Endothelial cell of umbilical vein (primary cell): ENCODE results near the gene GDPGP1. TPM values are rescaled to one million over a fixed set of nuclear protein-coding genes. Genes with fewer than 3 reads are reported as not detected.

Experiments used
- BruUV-seq: library from RNA; stranded (reverse); fragments of 400-500 nt; replicated peaks from 2 replicates; lab custom pipeline; 2021; lab: Mats Ljungman, UMichigan
- CTCF ChIA-PET: fragments of 300-600, 350-600 bp; sonication (Branson Sonifier 250); formaldehyde crosslinking; loops from one replicate; lab custom pipeline; 2021; ENCODE audit warnings: antibody characterized with exemption, inconsistent platforms; lab: Charles Lee
- POLR2A ChIA-PET: fragments of 300-600, 350-600 bp; sonication (Branson Sonifier 250); formaldehyde crosslinking; loops from one replicate; lab custom pipeline; 2021; ENCODE audit warnings: antibody characterized with exemption, inconsistent platforms; lab: Charles Lee
- DNase-seq: peaks from one replicate; pipeline ENCODE4 v3.0.0-alpha.2; 2011; ENCODE audit warnings: low read depth, low spot score
- FAIRE-seq: peaks from 2 replicates; lab custom pipeline; 2011; peaks lifted over from hg19 to GRCh38; lab: Jason Lieb, UNC
- H2AFZ ChIP-seq: 2 replicates; pipeline ENCODE4 v1.6.0; 2012; ENCODE audit warnings: low read depth, low read length, control low read depth, inconsistent platforms
- H3K27ac ChIP-seq: 2 replicates; pipeline ENCODE4 v1.5.1; 2011; ENCODE audit warnings: low read depth, mild to moderate bottlenecking, control low read depth, low read length, moderate library complexity; ENCODE audit not compliant: insufficient read depth
- H3K27me3 ChIP-seq, 2 experiments: 2 replicates each; pipeline versions ENCODE4 v1.6.0 to v1.6.1; 2011; ENCODE audit warnings: low read length in 2 of 2, mixed read lengths in 1 of 2; ENCODE audit not compliant: control insufficient read depth in 2 of 2, insufficient read depth in 2 of 2
- H3K36me3 ChIP-seq, 2 experiments: 2 replicates in 1 of 2; 3 replicates in 1 of 2; pipeline ENCODE4 v1.5.1; 2011; ENCODE audit warnings: low read length in 2 of 2, mild to moderate bottlenecking in 1 of 2, moderate library complexity in 1 of 2; ENCODE audit not compliant: control insufficient read depth in 2 of 2, insufficient read depth in 2 of 2; ENCODE audit errors: extremely low read depth in 1 of 2
- H3K4me1 ChIP-seq: 3 replicates; pipeline ENCODE4 v1.5.1; 2011; ENCODE audit warnings: mild to moderate bottlenecking, low read length; ENCODE audit not compliant: control insufficient read depth, insufficient read depth; ENCODE audit errors: extremely low read depth
- H3K4me2 ChIP-seq: 2 replicates; pipeline ENCODE4 v1.6.1; 2011; ENCODE audit warnings: low read length, control low read depth, mixed read lengths; ENCODE audit not compliant: insufficient read depth
- H3K4me3 ChIP-seq, 3 experiments: fragments of 200-600 bp in 1 of 3; sonication (generic), shearing (Covaris generic) in 1 of 3; replicated peaks in 1 of 3; 2 replicates each; pipeline ENCODE4 v1.5.1; 2011 to 2016; ENCODE audit warnings: control low read depth in 3 of 3, low read length in 3 of 3, mild to moderate bottlenecking in 2 of 3, inconsistent platforms in 1 of 3, low read depth in 1 of 3, moderate library complexity in 1 of 3; ENCODE audit not compliant: insufficient read depth in 1 of 3
- H3K79me2 ChIP-seq: 2 replicates; pipeline ENCODE4 v1.6.0; 2012; ENCODE audit warnings: low read length, inconsistent platforms; ENCODE audit not compliant: control insufficient read depth, insufficient read depth
- H3K9ac ChIP-seq: replicated peaks from 2 replicates; pipeline ENCODE3; 2011; ENCODE audit warnings: low read length, control low read depth; ENCODE audit not compliant: insufficient read depth; ENCODE audit errors: extremely low read depth
- H3K9me1 ChIP-seq: replicated peaks from 3 replicates; pipeline ENCODE4 v1.6.0; 2011; ENCODE audit warnings: mild to moderate bottlenecking, low read length; ENCODE audit not compliant: control insufficient read depth, insufficient read depth; ENCODE audit errors: extremely low read depth
- H3K9me3 ChIP-seq: replicated peaks from 2 replicates; pipeline ENCODE4 v1.5.1; 2012; ENCODE audit warnings: low read length, inconsistent platforms; ENCODE audit not compliant: control insufficient read depth, insufficient read depth
- H4K20me1 ChIP-seq: replicated peaks from 2 replicates; pipeline ENCODE3; 2011; ENCODE audit warnings: mild to moderate bottlenecking, low read length; ENCODE audit not compliant: control insufficient read depth, insufficient read depth; ENCODE audit errors: extremely low read depth
- CTCF ChIP-seq, 2 donors: IDR thresholded peaks; 1 replicate in 1 of 2; 2 replicates in 1 of 2; pipeline ENCODE4 v1.5.1; 2011; ENCODE audit warnings: low read length in 2 of 2, mild to moderate bottlenecking in 2 of 2, moderate library complexity in 2 of 2, control low read depth in 1 of 2, inconsistent platforms in 1 of 2, low read depth in 1 of 2; ENCODE audit not compliant: insufficient read depth in 1 of 2; ENCODE audit errors: extremely low read depth in 1 of 2
- EZH2 ChIP-seq: IDR thresholded peaks from 2 replicates; pipeline ENCODE4 v1.6.1; 2012; ENCODE audit warnings: borderline replicate concordance, low read depth, mild to moderate bottlenecking, moderate library complexity, low read length, inconsistent platforms; ENCODE audit not compliant: severe bottlenecking
- FOS ChIP-seq: IDR thresholded peaks from 2 replicates; pipeline ENCODE4 v1.6.1; 2011; ENCODE audit warnings: mild to moderate bottlenecking, low read length, moderate library complexity, borderline replicate concordance; ENCODE audit not compliant: insufficient read depth
- GATA2 ChIP-seq: IDR thresholded peaks from 2 replicates; pipeline ENCODE4 v1.7.0; 2011; ENCODE audit warnings: low read depth, mild to moderate bottlenecking, moderate library complexity, mixed read lengths, low read length; ENCODE audit not compliant: insufficient read length, insufficient read depth
- JUN ChIP-seq: IDR thresholded peaks from 2 replicates; pipeline ENCODE4 v1.6.1; 2011; ENCODE audit warnings: borderline replicate concordance, low read depth; ENCODE audit not compliant: insufficient read length, insufficient read depth
- MAX ChIP-seq: IDR thresholded peaks from 2 replicates; pipeline ENCODE4 v1.6.1; 2011; ENCODE audit not compliant: insufficient read depth, insufficient read length
- MYC ChIP-seq: IDR thresholded peaks from one replicate; pipeline ENCODE4 v1.6.1; 2011; ENCODE audit warnings: mild to moderate bottlenecking, low read depth, low read length
- POLR2A ChIP-seq: IDR thresholded peaks from 2 replicates; pipeline ENCODE4 v1.6.1; 2012; ENCODE audit warnings: low read depth, mild to moderate bottlenecking, control low read depth, low read length
- POLR2AphosphoS5 ChIP-seq: IDR thresholded peaks from 2 replicates; pipeline ENCODE4 v1.6.1; 2012; ENCODE audit warnings: low read depth, mild to moderate bottlenecking, control low read depth, low read length, moderate library complexity; ENCODE audit not compliant: insufficient read depth
- dilution Hi-C: fragments of 300-500 bp; cut with MboI; formaldehyde crosslinking; loops from one replicate; pipeline ENCODE4 v1.15.0; 2019; ENCODE audit warnings: low sequenced_read_pairs; ENCODE audit not compliant: extremely low pct_ligation_motif_present
- intact Hi-C: fragments of 100-400 bp; cut with micrococcal nuclease; formaldehyde crosslinking; loops from one replicate; pipeline ENCODE4 v1.10.0; 2022
- polyA plus RNA-seq, 4 experiments: library from polyadenylated mRNA; depleted of rRNA in 3 of 4; stranded (reverse) in 3 of 4; unstranded in 1 of 4; fragments of >200 nt; gene quantifications; 2 replicates each; pipeline versions ENCODE4 v1.2.1 to v1.2.3, GENCODE V29; 2011 to 2012; ENCODE audit warnings: missing spikeins in 1 of 4
- total RNA-seq: library from RNA; stranded (reverse); gene quantifications from 2 replicates; pipeline ENCODE4 v1.2.3, GENCODE V29; 2021

Gene GDPGP1
- total and polyA plus RNA-seq, 2 donors (not counting 3 experiments of a cell fraction or from before 2014, with no cell fraction given): 4.8 to 7.2 TPM

- Histone ChIP-seq H3K27me3 (no peaks in the 10 kb centered on the region), H2AFZ (no peak overlapping the region), H3K9ac (no peak overlapping the region), H3K9me1 (no peaks in the 10 kb centered on the region), H3K79me2 (peaks cover 11% of the 10 kb centered on the region), H3K4me1 (peaks cover 18% of the 10 kb centered on the region), H3K27ac (no peak overlapping the region), H3K36me3 (peaks cover 3 to 17% of the 10 kb centered on the region in 2 experiments), H3K9me3 (no peaks in the 10 kb centered on the region), H3K4me3 (no peak overlapping the region), H3K4me2 (no peak overlapping the region), H4K20me1 (no peaks in the 10 kb centered on the region)
- no TSS peak for BruUV-seq
- no peak for TF ChIP-seq JUN
- TF ChIP-seq MAX: no peak
- no peak for TF ChIP-seq POLR2A
- no peak for TF ChIP-seq MYC
- no peak for TF ChIP-seq CTCF (IDR thresholded peaks at IDR 0.05; ENCODE audit: extremely low read depth in 1 of 2, insufficient read depth in 1 of 2, low read depth in 1 of 2, low read length in 2 of 2)
- no peak for TF ChIP-seq FOS
- TF ChIP-seq POLR2AphosphoS5: no peak
- TF ChIP-seq EZH2: no peak
- no peak for TF ChIP-seq GATA2
- intact Hi-C loops (loop anchor here (5.0 kb wide), 1 partner anchor 128 kb away; the partner anchor contains the start of gene IDH2), dilution Hi-C loops (no loop called here)
- CTCF ChIA-PET: interaction anchor here (1.0 to 5.2 kb wide), 3 partner anchors 9 to 15 kb away, joined by 3 to 47 read pairs (median 4); no protein-coding TSS in a partner anchor
- no peak for FAIRE-seq
- DNase-seq: no peak
- POLR2A ChIA-PET: no interaction called here
Observed at GRCh38 chr15:90230071-90230494, 3.9 kb upstream of the GDPGP1 start.
